ENCODE measurements around the gene DCTPP1. TPM values are rescaled to one million over a fixed set of nuclear protein-coding genes. Genes with fewer than 3 reads are reported as not detected.

The DCTPP1 gene
- total and polyA plus RNA-seq, 2 experiments from 2014 or later: 20.2 to 45.7 TPM

DNA sequence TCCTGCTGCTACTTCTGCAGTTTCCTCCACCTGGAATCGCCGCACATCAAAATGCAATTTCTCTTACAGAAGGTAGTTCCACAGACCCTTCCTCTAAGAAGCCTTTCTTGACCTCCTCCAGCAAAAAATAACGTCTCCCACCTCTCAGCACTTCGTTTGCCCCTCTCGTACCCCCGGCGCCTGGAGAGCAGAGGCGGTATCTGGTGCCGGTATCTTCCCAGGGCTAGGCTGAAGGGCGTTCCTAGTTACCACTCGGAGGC is 482 bp downstream of the DCTPP1 start:
- Histone ChIP-seq H3K36me3 (ENCODE audit: low read depth) (no peaks in the 10 kb centered on the region), H3K27me3 (replicated peaks; ENCODE audit: insufficient read depth) (no peaks in the 10 kb centered on the region), H3K9ac (peak overlapping the region; percentile 70), H3K4me1 (ENCODE audit: insufficient read depth) (0 out of 2 replicates have a peak, but pooled peaks cover 6% of the 10 kb centered on the region), H3K9me2 (ENCODE audit: insufficient read depth) (no peaks in the 10 kb centered on the region), H3K4me3 (peak overlapping the region; percentile 84), H3K27ac (no peak overlapping the region), H3K79me2 (ENCODE audit: insufficient read depth) (peaks cover 15% of the 10 kb centered on the region; the same call in 1 of the 2 replicates), H3K9me3 (ENCODE audit: low read depth) (no peaks in the 10 kb centered on the region), H2AFZ (peak overlapping the region; percentile 93), H3K4me2 (ENCODE audit: unreplicated experiment) (peak overlapping the region; percentile 85), H3F3A (ENCODE audit: insufficient read depth) (no peaks in the 10 kb centered on the region), H4K20me1 (ENCODE audit: insufficient read depth) (no peaks in the 10 kb centered on the region)
- in situ Hi-C loops (cut with MboI): no loop called here
- no peak for DNase-seq
- 6% methylated on average over 11 of the region's 11 CpGs for WGBS, 2 experiments (ENCODE audit: low coverage in 1 of 2, low lambda C conversion rate in 2 of 2, missing lambda C conversion rate in 2 of 2)
- TF ChIP-seq EZH2 (IDR thresholded peaks at IDR 0.05; ENCODE audit: insufficient read depth, poor library complexity, severe bottlenecking) (no peak), EZH2phosphoT487 (IDR thresholded peaks at IDR 0.05; ENCODE audit: insufficient read depth, low read depth) (no peak)

DNA sequence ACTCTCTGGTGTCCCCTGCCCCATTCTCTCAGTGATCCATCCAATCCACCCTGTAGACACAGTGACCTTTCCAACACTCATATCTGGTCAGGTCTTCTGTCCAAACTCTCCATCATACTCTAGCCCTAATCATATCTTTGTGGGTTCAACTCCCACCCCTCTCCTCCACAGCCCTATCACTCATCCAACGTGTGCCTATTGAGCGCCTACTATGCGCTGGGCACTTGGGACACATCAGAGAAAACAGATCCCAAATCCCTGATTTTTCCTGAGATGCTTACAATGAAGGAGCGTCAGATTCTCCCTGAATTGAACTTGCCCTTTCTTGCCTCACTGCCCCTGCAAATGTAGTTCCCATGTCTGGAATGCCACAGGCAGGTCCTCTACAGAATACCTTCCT is 1.8 kb downstream of the DCTPP1 start:
- H3K27ac ChIP-seq: no peak overlapping the region
- H3K4me2 ChIP-seq (ENCODE audit: unreplicated experiment): no peak overlapping the region
- no peaks in the 10 kb centered on the region for H3F3A ChIP-seq (ENCODE audit: insufficient read depth)
- no peaks in the 10 kb centered on the region for H4K20me1 ChIP-seq (ENCODE audit: insufficient read depth)
- no peak for DNase-seq
- 91 to 94% methylated on average over 4 of the region's 4 CpGs for WGBS, 2 experiments (ENCODE audit: low coverage in 1 of 2, low lambda C conversion rate in 2 of 2, missing lambda C conversion rate in 2 of 2)
- H2AFZ ChIP-seq: no peak overlapping the region
- H3K4me3 ChIP-seq: no peak overlapping the region
- no peaks in the 10 kb centered on the region for H3K9me3 ChIP-seq (ENCODE audit: low read depth)
- no peaks in the 10 kb centered on the region for H3K9me2 ChIP-seq (ENCODE audit: insufficient read depth)
- 0 out of 2 replicates have a peak, but pooled peaks cover 6% of the 10 kb centered on the region for H3K4me1 ChIP-seq (ENCODE audit: insufficient read depth)
- no peaks in the 10 kb centered on the region; the same call in 1 of the 2 replicates for H3K36me3 ChIP-seq (ENCODE audit: low read depth)
- in situ Hi-C loops (cut with MboI): no loop called here
- TF ChIP-seq EZH2 (IDR thresholded peaks at IDR 0.05; ENCODE audit: insufficient read depth, poor library complexity, severe bottlenecking) (no peak), EZH2phosphoT487 (IDR thresholded peaks at IDR 0.05; ENCODE audit: insufficient read depth, low read depth) (no peak)
- no peaks in the 10 kb centered on the region for H3K27me3 ChIP-seq (replicated peaks; ENCODE audit: insufficient read depth)
- H3K9ac ChIP-seq: no peak overlapping the region
- peaks cover 15% of the 10 kb centered on the region; the same call in 1 of the 2 replicates for H3K79me2 ChIP-seq (ENCODE audit: insufficient read depth)

DNA sequence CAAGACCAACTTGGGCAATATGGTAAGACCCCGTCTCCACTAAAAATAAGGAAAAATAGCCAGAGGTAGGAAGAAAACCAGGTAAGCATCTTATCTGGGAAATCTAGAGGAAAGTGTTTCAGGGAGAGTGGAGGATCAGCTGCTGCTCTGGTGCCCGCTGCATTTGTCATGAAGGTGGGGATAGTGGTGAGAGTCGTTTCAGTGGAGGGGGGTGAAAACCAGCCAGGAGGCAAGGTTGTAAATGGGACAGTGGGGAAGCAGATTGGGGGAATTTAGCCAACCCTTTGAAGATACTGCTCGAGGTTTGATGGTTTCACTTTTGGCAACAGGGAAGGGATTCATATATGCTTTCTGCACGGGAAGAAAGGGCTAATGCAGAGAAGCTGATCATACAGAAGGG is 8.8 kb downstream of the DCTPP1 start:
- Histone ChIP-seq H3K9me3 (ENCODE audit: low read depth) (no peaks in the 10 kb centered on the region), H3K9me2 (ENCODE audit: insufficient read depth) (no peaks in the 10 kb centered on the region), H3K79me2 (ENCODE audit: insufficient read depth) (no peaks in the 10 kb centered on the region), H3K27me3 (replicated peaks; ENCODE audit: insufficient read depth) (no peaks in the 10 kb centered on the region), H3K36me3 (ENCODE audit: low read depth) (no peaks in the 10 kb centered on the region; the same call in 1 of the 2 replicates), H3K9ac (no peak overlapping the region), H3K27ac (no peak overlapping the region), H4K20me1 (ENCODE audit: insufficient read depth) (no peaks in the 10 kb centered on the region), H3F3A (ENCODE audit: insufficient read depth) (peaks cover 16% of the 10 kb centered on the region), H3K4me1 (ENCODE audit: insufficient read depth) (no peaks in the 10 kb centered on the region), H3K4me2 (ENCODE audit: unreplicated experiment) (no peak overlapping the region), H3K4me3 (no peak overlapping the region), H2AFZ (no peak overlapping the region)
- 92 to 96% methylated on average over 5 of the region's 5 CpGs for WGBS, 2 experiments (ENCODE audit: low coverage in 1 of 2, low lambda C conversion rate in 2 of 2, missing lambda C conversion rate in 2 of 2)
- in situ Hi-C loops (cut with MboI): loop anchor here (25.0 kb wide), 1 partner anchor 309 kb away; the partner anchor contains the start of genes GDPD3 and MAPK3
- TF ChIP-seq EZH2phosphoT487 (IDR thresholded peaks at IDR 0.05; ENCODE audit: insufficient read depth, low read depth): no peak
- no peak for TF ChIP-seq EZH2 (IDR thresholded peaks at IDR 0.05; ENCODE audit: insufficient read depth, poor library complexity, severe bottlenecking)
- DNase-seq: no peak

DNA sequence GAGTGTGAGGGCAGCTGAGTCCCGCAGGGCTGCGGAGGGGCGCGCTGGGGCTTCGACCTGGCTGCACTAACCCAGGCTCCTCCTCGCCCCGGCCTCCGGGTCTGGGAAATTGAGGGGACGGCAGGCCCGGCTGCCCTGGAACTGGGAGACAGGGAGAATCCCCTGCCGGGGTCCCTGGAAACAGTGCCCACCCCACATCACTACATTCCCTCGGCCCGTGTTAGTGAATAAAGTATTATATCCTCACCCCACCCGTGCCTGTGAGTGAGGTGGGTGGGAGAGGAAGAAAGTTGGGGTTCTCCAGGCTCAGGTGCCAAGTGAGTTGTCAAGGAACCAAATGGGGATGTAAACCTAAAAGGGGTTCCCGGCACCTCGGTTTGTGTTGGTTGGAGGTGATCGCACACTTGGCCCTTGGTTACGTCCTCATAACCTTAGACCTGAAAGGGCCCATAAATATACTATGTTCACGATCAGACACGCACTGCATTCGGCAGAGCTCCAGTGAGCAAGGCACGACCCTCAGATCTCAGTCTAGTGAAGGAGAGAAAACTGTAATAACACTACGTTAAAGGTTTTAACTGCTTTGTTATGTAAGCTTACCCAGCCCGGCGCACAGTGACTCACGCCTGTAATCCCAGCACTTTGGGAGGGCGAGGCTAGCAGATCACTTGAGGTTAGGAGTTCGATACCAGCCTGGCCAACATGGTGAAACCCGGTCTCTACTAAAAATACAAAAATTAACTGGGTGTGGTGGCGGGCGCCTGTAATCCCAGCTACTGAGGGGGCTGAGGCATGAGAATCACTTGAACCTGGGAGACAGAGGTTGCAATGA is 11.3 kb downstream of the DCTPP1 start:
- H3F3A ChIP-seq (ENCODE audit: insufficient read depth): peaks cover 24% of the 10 kb centered on the region
- H3K4me1 ChIP-seq (ENCODE audit: insufficient read depth): no peaks in the 10 kb centered on the region
- in situ Hi-C loops (cut with MboI): loop anchor here (25.0 kb wide), 1 partner anchor 306 kb away; the partner anchor contains the start of genes GDPD3 and MAPK3
- TF ChIP-seq EZH2 (IDR thresholded peaks at IDR 0.05; ENCODE audit: insufficient read depth, poor library complexity, severe bottlenecking): no peak
- H3K27me3 ChIP-seq (replicated peaks; ENCODE audit: insufficient read depth): no peaks in the 10 kb centered on the region
- no peak overlapping the region for H3K27ac ChIP-seq
- H3K79me2 ChIP-seq (ENCODE audit: insufficient read depth): 0 out of 2 replicates have a peak, but pooled peaks cover 9% of the 10 kb centered on the region
- no peak for DNase-seq
- no peak overlapping the region for H3K4me2 ChIP-seq (ENCODE audit: unreplicated experiment)
- WGBS, 2 experiments (ENCODE audit: low coverage in 1 of 2, low lambda C conversion rate in 2 of 2, missing lambda C conversion rate in 2 of 2): 75 to 78% methylated on average over 28 to 30 of the region's 31 CpGs
- no peaks in the 10 kb centered on the region for H4K20me1 ChIP-seq (ENCODE audit: insufficient read depth)
- peak overlapping the region; percentile 58; the same call in 1 of the 2 replicates for H3K9ac ChIP-seq
- no peaks in the 10 kb centered on the region for H3K36me3 ChIP-seq (ENCODE audit: low read depth)
- no peaks in the 10 kb centered on the region for H3K9me2 ChIP-seq (ENCODE audit: insufficient read depth)
- H2AFZ ChIP-seq: peak overlapping the region; percentile 60
- H3K4me3 ChIP-seq: peak overlapping the region; percentile 69
- H3K9me3 ChIP-seq (ENCODE audit: low read depth): no peaks in the 10 kb centered on the region

Measured in GM23248 (cell line).